PC-9 (cell line): ENCODE data around the gene MANF.

ENCODE experiments used
- CTCF ChIP-seq: fragments of 200-600 bp; sonication (generic); conservative IDR thresholded peaks from 2 replicates; pipeline ENCODE4 v1.6.1; 2017; ENCODE audit warnings: mixed run types, antibody characterized with exemption, mild to moderate bottlenecking, moderate library complexity
- EZH2 ChIP-seq: fragments of 200-600 bp; sonication (generic); IDR thresholded peaks from 2 replicates; pipeline ENCODE4 v1.8.0; 2017; ENCODE audit warnings: antibody characterized with exemption, low read depth

DNA sequence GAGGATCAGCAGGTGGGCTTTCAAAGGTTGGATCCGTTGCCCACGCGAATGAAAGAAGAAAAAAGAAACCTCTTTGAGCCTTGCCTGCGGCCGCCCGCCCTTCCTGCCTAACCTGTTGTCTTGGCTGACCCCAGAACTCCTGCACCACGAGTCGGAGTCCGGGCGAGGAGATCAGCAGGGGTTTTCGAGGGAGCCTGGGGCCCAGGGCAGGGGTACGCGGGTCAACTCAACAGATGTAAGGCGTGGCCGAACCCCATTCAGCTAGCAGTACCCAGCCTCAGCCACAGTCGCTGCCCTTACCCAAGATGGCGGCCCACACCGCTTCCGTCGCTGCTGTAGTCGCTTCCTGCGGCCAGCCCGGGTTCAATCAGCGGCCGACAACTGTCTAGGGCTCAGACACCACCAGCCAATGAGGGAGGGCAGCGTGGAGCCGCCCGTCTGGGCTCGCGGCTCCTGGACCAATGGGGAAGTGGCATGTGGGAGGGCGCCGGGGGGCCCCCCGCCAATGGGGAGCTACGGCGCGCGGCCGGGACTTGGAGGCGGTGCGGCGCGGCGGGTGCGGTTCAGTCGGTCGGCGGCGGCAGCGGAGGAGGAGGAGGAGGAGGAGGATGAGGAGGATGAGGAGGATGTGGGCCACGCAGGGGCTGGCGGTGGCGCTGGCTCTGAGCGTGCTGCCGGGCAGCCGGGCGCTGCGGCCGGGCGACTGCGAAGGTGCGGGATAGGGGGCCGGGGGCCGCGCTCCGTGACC lies at the start of gene MANF:
- TF ChIP-seq CTCF (no peak), EZH2 (no peak)
